NCI-H446 (cell line): Measurements from ENCODE around the gene AMY1B.
"Not testable (repeated sequence)": the region's sequence is repeated elsewhere in the genome, so short reads cannot be mapped to it uniquely, and the experiment has no call there.

ENCODE experiments used
- DNase-seq, 2 experiments: peaks; one replicate each; lab custom pipeline; 2025; lab: John Stamatoyannopoulos, UW

Gene AMY1B

GRCh38 chr1:103696110-103696509 lies at the start of gene AMY1B:
Gene AMY1B, minus strand, starts transcription at chr1:103696210. Its CDS starts 571 bp downstream, at chr1:103695639.
- not testable (repeated sequence) for DNase-seq

GRCh38 chr1:103745040-103745439 lies 49.0 kb upstream of the AMY1B start:
- not testable (repeated sequence) for DNase-seq

GRCh38 chr1:103744449-103744848 lies 48.4 kb upstream of the AMY1B start:
- DNase-seq, result not testable (repeated sequence)

- not testable (repeated sequence) for DNase-seq
Observed at GRCh38 chr1:103738031-103738430, 42.0 kb upstream of the AMY1B start.

- not testable (repeated sequence) for DNase-seq
Observed at GRCh38 chr1:103735334-103735733, 39.3 kb upstream of the AMY1B start.

GRCh38 chr1:103721473-103721872 lies 25.5 kb upstream of the AMY1B start:
- not testable (repeated sequence) for DNase-seq

GRCh38 chr1:103717404-103717803 lies 21.4 kb upstream of the AMY1B start:
- not testable (repeated sequence) for DNase-seq

- DNase-seq, result not testable (repeated sequence)
Observed at GRCh38 chr1:103710381-103710780, 14.4 kb upstream of the AMY1B start.

- not testable (repeated sequence) for DNase-seq
Observed at GRCh38 chr1:103707670-103708069, 11.7 kb upstream of the AMY1B start.

- DNase-seq, result not testable (repeated sequence)
Observed at GRCh38 chr1:103701256-103701655, 5.2 kb upstream of the AMY1B start.

GRCh38 chr1:103700669-103701068 lies 4.7 kb upstream of the AMY1B start:
- DNase-seq, result not testable (repeated sequence)

- DNase-seq, result not testable (repeated sequence)
Observed at GRCh38 chr1:103697430-103697829, 1.4 kb upstream of the AMY1B start.

GRCh38 chr1:103676335-103676734 lies 19.7 kb downstream of the AMY1B start:
- not testable (repeated sequence) for DNase-seq

GRCh38 chr1:103655460-103655859 lies 40.5 kb downstream of the AMY1B start, which contains the start of gene AMY1A:
Gene AMY1A, plus strand, starts transcription at chr1:103655760. Its CDS starts 571 bp downstream, at chr1:103656331.
- DNase-seq, result not testable (repeated sequence)

- not testable (repeated sequence) for DNase-seq
Observed at GRCh38 chr1:103654133-103654532, 41.9 kb downstream of the AMY1B start.

- DNase-seq, result not testable (repeated sequence)
Observed at GRCh38 chr1:103650889-103651288, 45.1 kb downstream of the AMY1B start.

GRCh38 chr1:103650305-103650704 lies 45.7 kb downstream of the AMY1B start:
- DNase-seq, result not testable (repeated sequence)

- DNase-seq, result not testable (repeated sequence)
Observed at GRCh38 chr1:103643908-103644307, 52.1 kb downstream of the AMY1B start.

- not testable (repeated sequence) for DNase-seq
Observed at GRCh38 chr1:103641194-103641593, 54.8 kb downstream of the AMY1B start.
